Measurements from ENCODE around the gene MAGEA2.
"Not testable (repeated sequence)": the region's sequence is repeated elsewhere in the genome, so short reads cannot be mapped to it uniquely, and the experiment has no call there.

DNA sequence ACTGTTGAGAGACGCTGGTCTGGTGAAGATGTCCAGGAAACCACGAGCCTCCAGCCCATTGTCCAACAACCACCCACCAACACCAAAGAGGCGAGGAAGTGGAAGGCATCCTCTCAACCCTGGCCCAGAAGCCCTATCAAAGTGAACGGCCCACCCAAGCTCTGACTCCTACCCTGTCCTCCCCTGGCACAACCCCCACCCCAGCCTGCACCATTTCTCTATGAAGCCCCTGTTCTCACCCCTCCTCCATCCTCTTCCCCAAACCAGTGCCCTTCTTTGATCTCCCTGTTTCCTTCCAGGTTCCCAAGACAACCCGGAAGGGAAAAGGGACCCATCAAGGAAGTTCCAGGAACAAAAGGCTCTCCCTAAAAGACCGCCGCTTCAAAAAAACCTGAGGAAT, 5.9 kb upstream of the MAGEA2 start:
- TF ChIP-seq EGR1 (IDR thresholded peaks at IDR 0.05; ENCODE audit: borderline replicate concordance, low read depth, low read length); HDAC6 (IDR thresholded peaks at IDR 0.05; ENCODE audit: low read depth, low read length); CHD2 (IDR thresholded peaks at IDR 0.05; ENCODE audit: low read length): not testable (repeated sequence)
- TF ChIP-seq, protein P1, sequence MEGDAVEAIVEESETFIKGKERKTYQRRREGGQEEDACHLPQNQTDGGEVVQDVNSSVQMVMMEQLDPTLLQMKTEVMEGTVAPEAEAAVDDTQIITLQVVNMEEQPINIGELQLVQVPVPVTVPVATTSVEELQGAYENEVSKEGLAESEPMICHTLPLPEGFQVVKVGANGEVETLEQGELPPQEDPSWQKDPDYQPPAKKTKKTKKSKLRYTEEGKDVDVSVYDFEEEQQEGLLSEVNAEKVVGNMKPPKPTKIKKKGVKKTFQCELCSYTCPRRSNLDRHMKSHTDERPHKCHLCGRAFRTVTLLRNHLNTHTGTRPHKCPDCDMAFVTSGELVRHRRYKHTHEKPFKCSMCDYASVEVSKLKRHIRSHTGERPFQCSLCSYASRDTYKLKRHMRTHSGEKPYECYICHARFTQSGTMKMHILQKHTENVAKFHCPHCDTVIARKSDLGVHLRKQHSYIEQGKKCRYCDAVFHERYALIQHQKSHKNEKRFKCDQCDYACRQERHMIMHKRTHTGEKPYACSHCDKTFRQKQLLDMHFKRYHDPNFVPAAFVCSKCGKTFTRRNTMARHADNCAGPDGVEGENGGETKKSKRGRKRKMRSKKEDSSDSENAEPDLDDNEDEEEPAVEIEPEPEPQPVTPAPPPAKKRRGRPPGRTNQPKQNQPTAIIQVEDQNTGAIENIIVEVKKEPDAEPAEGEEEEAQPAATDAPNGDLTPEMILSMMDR (IDR thresholded peaks at IDR 0.05; ENCODE audit: control extremely low read depth in 1 of 3, insufficient read depth in 1 of 3, low read depth in 1 of 3, low read length in 3 of 3), result not testable (repeated sequence)
